ENCODE data around the gene SCN7A.
A peak's percentile ranks its signal among the peaks of the same experiment; 100 is the strongest.
"Not testable (repeated sequence)": the region's sequence is repeated elsewhere in the genome, so short reads cannot be mapped to it uniquely, and the experiment has no call there.

Gene SCN7A

DNA sequence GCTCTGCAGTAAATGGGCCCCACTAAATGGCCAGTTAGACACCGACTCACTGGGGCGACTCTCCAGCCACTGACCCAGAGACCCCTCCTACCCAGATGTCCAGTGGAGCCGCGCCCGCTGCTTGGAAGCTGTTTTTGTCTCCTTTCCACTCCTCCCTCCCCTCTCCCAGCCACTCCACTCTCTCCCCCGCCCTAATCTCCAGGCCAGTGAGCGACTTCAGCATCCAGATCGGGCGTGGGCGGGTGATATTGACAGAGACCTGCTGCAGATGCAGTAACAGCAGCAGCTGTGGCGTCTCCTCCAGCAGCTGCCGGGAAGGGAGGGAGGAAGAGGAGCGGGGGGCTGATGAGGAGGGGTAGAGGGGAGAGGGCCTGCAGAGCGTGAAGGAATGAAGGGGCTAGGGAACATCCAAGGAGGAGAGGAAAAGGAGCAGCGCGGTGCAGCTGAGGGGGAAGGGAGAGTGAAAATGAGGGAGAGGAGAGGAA lies at the start of gene SCN7A:
Gene SCN7A (minus strand): TSS at position 110 of the 485 bp plus-strand sequence. CDS start 16,553 bp downstream, outside the sequence.
- DNase-seq = peak; percentile 52

DNA sequence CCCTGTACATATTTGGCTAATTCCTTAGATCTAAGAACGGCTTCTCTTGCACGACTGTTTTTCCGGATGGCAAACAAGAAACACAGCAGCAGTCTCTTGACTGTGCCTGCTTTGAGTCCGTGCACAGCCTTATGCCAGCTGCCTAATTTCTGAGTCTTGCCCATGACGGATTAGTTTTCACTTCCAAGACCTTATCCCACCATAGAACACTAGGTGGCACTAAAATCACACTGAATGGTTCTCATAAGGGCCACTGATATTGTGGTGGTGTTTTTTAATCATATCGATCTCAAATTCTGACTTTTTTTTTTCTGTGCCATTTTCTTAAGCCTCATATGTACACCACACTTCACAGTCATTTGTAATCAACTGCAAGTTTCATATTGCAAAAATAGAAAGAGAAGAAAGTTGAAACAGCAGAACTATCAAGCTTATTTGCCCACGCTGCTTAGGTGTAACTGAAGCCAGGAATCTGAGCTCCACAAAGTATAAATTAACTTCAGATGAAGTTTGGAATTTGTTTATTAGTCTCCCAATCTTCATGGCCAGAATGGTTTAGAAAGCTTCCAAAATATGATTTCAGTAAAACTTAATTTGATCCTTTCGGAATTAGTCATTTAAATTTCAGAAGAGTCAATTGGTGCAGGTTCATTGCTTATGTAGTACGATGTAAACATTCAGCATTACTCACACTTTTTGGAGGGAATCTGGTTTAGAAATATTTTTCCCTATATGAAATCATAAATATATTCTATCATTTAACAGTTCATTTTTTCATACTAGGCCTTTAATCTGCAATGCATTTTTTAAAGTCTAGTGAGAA lies 45.5 kb upstream of the SCN7A start:
- DNase-seq = peak; percentile 40

DNA sequence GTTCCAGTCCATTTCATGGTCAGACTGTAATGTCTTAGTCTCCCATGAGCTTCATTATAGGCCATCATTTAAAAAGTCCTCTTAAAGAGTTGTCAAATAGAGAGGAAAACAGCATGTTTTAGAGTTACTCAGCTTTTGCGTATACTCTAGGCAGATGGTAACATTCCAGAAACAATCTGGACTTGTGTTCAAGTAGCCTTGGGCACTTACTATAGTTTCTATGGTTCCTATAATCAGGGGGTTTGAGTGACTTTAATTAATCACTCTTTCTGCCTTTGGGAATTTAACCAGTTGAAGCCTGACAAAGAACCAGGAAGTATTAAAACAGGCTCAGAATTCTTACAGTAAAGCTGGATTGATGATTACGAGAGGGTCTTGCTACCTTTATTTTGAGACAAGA lies 42.1 kb upstream of the SCN7A start:
- no peak for DNase-seq

DNA sequence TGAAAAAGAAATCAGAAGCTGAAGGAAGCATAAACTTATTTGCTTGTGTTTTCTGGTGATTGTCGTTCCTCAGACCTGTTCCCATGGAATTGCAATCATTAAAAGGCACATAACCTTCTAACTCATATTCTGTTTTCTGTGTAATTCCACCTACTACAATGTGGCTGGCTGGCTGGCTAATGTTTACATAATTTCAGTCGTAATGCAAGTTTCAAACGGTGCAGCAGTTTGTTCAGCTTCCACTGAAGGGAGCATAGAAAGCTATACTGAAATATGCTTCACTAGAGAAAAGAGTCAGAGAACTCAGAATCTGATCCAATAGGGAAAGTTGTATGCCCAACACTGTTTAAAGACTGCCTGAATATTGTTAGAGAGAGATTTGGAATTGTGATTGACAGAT lies 27.1 kb upstream of the SCN7A start:
- no peak for DNase-seq

DNA sequence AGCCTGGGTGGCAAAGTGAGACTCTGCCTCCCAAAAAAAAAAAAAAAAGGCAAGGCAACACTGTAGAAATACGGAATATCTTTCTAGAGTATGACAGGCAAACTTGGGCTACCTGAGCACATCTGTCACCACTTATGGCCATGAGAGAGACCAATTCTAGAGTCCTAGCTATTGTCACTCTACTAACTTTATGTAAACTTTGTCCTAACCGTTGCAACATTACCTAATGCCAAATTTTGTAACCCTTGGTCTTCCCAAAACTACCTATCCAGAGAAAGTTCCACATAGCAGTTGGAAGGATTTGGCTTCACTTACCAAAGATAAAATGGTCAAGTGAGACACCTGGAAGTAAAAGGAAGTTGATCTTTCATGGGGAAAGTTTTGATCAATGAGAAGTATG lies 26.6 kb upstream of the SCN7A start:
- DNase-seq = no peak

DNA sequence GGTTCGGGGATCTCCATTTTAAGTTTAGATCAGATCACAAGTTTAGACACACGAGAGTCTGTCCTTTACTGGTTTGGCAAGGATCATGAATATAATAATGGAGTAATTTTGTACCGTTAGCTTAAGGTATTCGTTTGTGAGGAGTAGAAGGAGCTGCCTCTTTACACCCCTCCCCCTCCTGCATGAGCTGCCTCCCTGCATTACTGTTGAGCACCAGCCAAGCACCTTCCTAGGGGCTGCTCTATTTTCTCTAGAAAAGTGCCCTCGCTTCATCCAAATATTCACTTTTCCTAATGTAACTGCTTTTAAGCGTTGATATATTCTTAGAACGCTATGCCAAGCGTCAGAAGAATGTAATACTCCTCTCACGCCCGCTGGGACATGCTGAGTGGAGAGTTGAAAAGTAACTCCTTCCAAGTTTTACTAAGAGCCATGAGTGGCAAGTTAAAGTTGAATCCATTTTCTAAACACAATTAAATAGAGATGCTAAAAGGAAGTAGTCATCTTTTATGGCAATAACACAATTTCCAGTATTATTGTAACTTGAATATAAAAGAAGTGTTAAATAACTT lies 25.4 kb upstream of the SCN7A start:
- no peak for DNase-seq

DNA sequence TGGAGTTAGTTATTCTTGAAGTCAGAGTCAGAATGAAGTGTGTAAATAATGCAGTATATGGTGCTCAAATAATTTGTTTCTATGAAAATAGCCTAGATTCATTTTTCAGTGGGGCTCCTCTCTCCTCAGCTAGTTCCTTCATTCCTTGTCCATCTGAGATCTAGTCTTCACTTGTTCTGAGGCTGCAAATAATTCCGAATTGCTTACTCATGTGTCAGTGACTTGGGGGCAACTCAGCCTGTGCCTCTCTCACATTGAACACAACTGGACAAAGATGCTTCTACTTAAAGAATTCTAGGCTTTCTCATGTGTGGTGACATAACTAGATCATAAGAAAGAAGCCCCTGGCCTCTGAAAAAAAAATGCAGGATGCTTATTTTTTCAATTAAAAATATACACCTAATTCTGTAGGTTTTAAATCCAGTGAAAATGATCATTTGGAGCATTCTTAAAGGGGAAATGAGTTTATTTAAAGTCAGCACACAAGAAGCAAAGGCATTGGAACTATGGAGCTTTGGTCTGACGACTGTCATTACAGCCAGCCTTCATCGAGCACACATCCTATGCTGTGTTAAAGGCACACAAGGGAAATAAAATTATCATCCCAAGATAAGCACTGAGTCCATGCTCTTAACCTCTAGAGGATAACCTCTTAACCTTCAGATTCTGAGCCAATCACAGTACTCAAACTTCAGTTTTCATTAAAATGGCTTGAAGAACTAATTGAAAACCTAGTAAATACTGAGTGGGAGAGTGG lies 24.8 kb upstream of the SCN7A start:
- no peak for DNase-seq

DNA sequence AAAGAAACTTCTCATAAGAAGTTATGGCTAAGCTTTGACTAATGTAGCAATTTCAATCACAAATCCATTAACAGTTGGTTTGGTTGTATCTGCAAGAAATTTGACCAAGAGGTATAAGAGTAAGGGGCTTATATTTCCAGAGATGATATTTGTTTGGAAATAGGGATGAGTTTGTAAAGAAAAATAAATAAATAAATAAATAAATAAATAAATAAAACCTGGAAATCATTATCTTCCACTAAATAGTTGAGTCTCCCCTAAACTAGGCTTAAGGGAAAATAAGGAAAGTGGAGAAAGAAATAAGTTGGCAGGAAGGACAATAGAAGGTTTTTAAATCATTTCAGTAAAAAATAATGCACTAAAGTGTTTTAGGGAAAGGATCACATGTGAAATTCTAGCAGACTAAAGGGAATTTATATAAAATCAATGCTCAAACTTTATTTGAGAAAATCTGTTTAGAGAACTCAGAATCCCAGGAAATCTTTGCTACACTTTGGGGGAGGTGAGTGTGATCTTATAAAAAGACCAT lies 23.5 kb upstream of the SCN7A start:
- DNase-seq = no peak

DNA sequence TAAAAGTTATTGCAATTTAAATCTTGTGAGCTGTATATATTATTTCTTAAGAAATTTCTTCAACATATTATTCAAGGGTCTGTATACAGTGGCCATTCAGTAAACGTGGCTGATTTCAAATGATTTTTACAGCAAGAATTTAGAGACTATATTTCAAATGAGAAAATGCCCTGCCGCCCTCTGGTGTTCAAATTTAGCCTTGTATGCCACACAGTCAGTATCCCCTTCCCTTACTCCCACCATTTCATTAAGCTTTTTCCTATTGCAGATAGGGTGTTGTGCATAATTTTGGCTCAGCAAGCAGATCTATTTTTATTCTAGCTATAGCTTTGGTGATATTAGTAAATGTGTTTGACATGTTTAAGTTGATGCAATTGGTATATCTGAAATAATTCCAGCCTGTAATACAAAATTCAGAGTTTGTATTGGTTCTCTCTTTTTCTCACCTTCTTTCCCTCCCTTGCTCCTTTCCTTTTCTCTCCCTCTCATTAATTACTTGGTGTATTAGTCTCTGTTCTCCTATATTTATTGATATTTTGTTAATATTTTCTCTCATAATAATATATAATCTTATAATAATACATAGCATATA lies 22.8 kb upstream of the SCN7A start:
- peak; percentile 52 for DNase-seq

DNA sequence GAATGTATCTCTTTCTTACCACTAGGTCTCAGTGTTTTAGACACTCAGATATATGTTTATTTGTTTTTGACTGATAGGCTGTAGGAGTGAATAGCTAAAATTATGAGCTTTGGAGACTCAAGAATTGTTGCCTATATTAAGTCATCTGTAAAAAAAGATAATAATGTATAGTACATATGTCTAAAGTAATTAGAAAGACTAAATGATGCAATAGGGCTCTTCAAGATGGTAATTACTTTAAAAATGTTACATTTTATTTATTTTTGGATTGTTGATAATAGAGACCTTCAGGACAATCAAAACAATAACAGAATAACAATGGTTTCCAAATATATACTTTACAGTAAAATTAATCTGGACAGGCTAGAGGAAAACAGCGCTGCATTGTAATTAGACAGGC lies 19.9 kb upstream of the SCN7A start:
- no peak for DNase-seq

DNA sequence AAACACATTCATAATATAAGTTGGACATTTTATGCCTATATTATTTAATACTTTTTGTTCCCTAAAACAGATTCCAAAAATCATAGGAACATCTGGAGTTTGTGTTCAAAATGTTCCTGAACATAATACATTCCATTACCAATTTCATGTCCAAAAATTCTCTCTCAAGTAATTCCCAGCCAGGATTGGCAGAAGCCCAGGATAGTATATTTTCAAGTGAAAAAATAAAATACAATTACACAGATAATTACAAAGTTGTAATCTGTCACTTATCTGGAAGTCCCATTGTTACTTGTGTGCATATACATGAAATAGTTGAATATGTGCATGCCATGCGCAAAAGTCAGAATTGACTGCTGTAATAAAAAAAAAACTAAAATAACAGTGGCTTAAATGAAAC lies 5.2 kb upstream of the SCN7A start:
- no peak for DNase-seq

DNA sequence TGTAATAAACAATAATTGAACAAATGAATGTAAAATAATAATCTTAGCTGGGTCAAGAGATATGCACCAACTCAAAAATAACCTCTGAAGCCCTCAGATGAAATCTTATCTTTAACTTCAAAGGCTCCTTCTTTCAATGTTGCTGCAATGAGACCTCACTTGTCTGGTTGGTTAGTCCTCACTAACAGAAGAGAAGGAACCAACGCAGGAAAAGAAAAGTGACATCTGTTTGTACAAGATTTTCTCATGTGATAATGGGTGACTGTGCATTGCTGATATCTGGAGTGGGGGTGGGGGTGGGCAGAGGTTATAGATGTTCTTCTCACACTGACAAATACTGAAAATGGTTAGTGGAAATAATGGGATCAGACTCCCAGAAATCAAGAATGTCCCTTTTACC lies 2.6 kb downstream of the SCN7A start:
- no peak for DNase-seq

DNA sequence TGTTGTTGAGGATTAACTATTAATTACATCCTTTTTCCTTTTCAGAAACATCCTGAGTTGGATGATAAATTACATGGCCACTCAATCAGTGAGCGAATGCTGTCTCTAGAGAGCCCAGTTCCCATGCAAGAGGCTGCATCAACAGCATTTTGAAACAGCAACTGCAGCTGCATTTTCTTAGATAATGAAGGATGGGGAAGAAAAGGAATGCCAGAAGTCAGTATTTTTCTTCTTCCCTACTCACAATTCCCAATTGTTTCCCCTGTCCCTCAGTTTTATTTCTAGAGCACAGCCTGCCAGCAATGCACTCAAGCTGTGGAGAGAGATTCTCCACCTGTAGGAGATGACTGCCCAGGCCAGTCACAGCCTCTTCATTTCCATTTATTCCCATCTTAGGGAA lies 6.9 kb downstream of the SCN7A start:
- DNase-seq = no peak

DNA sequence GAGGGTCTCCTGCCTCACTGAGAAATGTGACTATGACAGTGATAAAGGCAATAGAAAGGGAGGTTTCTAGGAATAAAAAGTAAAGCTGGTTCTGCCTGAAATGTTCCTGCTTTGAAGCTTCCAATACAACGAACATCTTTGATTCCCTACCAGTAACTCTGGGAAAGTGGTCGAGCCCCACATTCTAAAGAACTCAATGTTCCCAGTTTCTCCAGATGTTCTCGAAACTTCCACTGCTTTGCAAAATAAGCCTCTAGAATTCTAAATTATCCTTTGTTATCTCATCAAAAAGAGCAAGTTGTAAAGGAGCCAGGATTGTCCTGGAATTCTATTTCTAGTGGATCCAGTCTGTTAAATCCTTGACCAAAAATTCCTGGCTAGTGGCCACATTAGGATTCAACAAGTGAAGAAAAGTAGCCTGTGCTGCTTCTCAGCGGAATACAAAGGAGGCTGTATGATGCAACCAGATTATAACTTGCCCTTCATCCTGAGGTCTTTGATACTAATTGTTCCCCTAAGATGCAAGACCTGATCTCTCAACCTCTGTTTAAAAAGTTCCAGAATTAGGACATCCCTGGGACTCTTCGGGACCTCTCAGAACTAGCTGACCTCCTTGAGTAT lies 8.4 kb downstream of the SCN7A start:
- no peak for DNase-seq

DNA sequence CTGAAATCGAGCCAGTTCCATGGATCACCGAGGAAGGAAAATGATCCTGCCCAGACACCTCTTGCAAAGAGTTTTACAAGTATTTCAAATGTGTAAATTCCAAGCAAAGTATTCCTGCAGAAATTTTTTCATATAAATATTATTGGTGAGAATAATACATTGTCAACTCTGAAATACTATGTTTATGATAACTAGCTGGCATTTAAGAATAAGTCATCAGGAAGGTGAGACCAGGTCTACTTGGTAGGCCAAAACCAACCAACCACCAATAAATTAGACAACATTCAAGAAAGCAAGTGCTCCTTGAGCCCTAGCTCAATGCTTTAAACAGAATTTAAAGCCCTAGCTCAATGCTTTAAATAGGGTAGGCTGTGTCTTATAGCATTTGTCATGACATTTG lies 21.7 kb downstream of the SCN7A start:
- DNase-seq = no peak

DNA sequence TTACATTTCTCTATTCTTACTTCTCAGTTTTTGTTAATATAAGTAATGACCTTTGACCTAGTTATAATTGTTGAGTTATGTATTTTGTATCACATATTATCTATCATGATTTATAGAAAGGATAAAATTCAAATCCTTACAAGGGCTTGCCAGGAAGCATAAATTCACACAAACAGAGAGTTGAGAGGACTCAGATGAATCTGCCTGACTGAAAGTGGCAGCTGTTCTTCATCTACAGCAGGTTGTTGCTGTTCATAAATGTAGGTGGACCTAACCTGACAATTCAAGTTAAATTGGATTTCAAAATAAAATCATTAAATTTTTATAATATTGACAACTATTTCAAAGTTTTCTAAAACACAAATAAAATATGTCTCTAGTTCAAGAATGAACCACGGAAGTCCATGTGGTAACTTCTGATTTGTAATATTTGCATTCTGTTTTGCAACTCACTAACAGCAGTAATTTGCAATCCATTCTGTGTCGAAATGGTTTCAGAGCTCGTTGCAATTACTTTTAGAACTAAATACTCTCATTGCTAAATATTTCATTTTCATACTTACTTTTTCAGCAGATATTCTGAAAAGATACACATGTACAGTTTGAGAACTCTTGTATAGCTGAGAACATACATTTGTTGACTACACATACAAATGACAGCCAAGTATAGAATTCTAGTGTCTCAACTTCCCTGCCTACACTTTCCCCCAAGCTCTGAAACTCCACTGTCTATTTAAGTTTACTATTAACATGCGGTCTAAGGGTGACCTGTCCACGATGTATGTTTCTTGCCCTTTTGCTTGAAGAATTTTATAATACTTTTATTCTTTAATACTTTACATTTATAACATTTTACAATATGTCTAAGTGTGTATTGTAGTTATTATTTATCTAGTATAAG lies 25.7 kb downstream of the SCN7A start:
- DNase-seq = no peak

DNA sequence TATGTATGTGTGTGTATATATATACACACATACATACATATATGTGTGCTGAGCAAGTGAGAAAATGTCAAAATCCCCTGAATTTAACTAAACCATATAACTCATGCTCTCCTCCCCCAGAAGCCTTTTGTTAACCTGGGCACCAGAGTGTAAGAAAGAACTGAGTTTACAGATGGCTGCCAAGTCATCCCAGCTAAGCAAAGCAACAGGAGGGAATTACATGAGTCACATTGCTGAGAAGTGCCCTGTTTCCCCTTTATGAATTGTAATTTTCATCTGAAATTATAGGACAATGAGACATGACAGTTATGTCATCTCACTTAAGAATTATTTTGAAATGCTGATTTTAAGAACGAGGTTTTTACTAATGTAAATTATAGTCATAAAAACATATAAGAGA lies 29.9 kb downstream of the SCN7A start:
- no peak for DNase-seq

DNA sequence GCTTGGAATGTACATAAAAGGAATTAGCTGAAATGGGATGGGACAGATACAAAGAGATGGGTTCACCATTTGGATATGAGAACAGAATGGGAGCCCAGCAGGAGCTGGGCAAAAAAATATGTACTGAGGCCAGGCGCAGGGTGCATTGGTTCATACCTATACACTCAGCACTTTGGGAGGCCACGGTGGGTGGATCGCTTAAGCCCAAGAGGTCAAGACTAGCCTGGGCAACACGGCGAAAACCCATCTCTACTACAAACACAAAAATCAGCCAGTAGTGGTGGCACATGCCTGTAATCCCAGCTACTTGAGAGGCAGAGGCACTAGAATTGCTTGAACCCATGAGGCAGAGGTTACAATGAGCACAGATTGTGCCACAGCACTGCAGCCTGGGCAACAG lies 30.4 kb downstream of the SCN7A start:
- no peak for DNase-seq

DNA sequence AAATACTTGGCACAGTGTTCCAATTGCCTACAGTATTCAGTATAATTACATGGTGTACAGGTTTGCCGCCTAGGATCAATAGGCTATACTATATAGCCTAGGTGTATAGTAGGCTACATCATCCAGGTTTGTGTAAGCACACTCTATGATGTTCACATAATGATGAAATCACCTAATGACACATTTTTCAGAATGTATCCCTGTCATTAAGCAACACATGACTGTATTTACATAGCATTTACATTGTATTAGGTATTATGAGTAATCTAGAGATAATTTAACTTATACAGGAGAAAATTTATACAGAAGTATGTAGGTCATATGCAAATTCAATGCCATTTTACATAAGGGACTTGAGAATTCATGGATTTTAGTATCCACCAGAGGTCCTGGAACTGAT lies 35.4 kb downstream of the SCN7A start:
- no peak for DNase-seq

DNA sequence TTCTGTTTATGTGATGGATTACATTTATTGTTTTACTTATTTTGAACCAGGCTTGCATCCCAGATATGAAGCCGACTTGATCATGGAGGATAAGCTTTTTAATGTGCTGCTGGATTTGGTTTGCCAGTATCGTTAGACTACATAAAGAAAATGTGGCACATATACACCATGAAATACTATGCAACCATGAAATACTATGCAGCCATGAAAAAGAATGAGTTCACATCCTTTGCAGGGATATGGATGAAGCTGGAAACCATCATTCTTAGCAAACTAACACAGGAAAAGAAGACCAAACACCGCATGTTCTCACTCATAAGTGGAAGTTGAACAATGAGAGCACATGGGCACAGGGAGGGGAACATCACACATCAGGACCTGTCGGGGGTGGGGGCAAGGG lies 38.2 kb downstream of the SCN7A start:
- DNase-seq = not testable (repeated sequence)

DNA sequence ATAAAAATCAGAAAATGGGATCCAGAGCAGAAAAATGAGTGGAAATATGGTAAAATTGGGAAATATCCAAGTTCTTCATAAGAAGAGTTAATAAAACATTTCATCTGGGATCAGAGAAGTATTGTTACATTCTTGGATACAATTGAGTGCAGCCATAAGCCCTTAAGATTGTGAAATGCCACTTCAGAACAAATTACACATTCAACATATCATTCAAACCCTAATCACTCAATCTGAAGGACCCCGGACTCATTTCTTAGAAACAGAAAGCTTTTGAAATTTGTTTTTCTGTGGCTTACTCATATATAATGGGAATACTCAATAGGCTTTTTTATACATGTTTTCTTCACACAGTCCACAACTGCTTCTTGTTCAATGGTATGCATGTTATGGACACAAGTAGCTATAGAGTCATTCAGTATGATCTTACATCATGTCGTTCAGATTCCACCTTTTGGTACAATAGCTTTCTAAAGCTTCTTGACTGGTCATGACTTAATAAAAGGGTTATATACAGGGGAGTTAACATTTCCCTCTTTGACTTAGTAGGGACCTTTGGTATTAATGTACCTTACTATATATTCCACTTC lies 39.9 kb downstream of the SCN7A start:
- DNase-seq = no peak
